ENCODE data around the gene ANKS1B.

The ANKS1B gene

DNA sequence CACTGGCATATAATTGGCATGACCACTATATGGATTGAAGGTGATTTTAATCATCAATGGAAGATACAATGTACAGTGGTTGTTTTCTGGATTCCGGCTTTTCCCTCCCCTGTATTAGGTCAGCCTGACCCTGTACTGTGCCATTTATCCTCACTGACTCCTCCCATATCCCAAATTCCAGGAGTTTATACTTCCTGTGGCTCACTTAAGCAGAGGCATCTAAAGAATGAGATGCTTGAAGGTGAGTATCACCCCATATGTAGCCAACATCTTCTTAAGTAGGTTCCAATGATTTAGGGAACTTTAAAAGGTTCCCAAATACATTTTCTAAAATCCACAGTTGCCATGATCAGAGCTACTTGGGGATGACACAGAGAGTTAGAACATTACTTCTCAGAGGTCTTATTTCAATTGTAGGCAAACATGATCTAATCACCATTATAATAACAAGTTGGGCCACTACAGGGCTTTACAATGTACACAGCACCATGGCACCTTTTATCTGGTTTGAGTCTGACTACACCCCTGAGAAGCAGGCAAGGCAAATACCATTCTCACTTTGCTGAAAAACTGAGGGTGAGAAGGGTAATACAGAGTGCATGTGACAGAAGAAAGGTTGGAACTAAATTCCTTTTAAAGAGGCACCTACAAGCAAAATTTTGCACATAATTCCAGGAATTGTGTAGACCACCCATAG lies 549.5 kb downstream of the ANKS1B start:
- no peak for DNase-seq

DNA sequence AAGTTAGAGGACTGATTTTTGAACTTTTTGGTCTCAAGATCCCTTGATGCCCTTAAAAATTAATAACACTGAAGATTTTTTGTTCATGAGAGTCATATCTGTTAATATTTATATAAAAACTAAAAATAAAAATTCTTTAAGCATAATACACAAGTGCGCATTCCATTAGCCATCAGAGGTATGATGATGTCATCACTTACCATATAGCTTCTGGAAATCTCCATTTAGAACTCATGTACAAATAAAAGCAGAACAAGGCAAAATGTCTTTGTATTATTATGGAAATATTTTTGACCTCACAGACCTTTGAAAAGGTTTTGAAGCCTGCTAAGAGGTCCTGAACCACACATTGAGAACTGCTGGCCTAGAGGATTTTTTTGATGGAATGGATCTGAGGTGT lies 551.6 kb downstream of the ANKS1B start:
- no peak for DNase-seq

DNA sequence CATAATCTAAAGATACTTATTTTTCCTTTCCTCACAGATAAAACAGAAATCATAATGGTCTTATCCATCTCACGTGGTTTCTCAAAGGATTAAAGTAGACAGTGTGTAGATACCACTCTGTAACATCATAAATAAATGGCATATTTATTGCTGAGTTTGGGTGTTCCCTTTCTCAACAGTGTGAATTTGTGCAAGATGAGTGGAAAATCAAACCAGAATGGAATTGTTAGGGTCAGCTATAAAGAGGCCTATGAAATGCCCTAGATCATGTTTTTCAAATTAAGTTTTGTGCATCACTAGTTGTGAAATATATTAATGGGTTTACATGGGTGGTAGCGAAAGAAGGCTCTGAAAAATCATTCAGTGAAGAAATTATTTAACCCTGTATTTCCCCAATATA lies 553.5 kb downstream of the ANKS1B start:
- no peak for DNase-seq

DNA sequence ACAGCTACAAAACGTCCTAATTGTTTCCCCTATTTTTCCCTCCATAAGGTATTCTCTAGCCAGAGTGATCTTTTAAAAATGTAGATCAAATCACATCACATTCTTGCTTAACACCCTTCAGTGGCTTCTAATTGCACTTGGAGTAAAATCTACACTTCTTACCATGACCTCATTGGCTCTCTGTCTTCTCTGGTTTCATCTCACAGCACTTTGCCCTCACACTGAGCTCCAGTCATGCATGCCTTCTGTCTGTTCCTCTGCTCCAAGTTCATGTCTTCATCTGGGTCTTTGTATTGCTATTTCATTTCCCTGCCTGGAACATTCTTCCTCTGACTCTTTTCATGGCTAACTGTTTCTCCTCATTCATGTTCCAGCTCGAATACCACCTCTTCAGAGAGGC lies 557.6 kb downstream of the ANKS1B start:
- no peak for DNase-seq

DNA sequence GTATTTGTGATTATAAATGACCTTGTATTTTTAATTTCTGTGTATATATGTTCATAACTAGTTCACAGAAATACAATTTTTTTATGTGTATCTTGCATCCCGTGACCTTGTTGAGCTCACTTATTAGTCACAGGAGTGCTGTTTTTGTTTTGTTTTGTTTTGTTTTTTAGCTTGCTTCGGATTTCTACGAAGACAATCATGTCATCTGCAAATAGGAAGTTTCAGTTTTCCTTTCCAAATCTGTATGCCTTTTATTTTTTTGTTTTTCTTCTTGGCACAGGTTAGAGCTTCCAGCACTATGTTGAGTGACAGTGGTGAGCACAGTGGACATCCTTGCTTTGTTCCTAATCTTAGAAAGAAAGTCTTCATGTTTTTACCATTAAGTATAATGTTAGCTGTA lies 566.4 kb downstream of the ANKS1B start:
- no peak for DNase-seq

GRCh38 chr12:99413751-99414150 lies 571.0 kb downstream of the ANKS1B start:
- no peak for DNase-seq

DNA sequence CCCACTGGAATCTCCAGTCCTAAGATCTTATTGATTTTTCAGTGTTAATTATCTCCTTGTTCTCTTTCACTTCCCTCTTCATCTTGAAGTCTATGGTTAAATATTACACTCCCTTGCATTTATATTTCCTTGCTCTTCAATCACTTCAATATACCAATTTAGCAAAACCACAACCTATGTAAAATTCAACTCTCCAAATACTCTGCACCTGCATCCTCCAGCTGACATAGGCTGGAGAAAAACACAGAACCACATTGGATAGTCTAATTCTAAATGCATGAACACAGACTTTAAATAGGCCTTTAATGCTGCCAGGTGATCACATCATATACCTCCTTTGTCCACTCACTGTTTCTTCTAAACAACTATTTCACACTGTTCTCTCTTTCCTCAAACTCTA lies 591.0 kb downstream of the ANKS1B start:
- no peak for DNase-seq

DNA sequence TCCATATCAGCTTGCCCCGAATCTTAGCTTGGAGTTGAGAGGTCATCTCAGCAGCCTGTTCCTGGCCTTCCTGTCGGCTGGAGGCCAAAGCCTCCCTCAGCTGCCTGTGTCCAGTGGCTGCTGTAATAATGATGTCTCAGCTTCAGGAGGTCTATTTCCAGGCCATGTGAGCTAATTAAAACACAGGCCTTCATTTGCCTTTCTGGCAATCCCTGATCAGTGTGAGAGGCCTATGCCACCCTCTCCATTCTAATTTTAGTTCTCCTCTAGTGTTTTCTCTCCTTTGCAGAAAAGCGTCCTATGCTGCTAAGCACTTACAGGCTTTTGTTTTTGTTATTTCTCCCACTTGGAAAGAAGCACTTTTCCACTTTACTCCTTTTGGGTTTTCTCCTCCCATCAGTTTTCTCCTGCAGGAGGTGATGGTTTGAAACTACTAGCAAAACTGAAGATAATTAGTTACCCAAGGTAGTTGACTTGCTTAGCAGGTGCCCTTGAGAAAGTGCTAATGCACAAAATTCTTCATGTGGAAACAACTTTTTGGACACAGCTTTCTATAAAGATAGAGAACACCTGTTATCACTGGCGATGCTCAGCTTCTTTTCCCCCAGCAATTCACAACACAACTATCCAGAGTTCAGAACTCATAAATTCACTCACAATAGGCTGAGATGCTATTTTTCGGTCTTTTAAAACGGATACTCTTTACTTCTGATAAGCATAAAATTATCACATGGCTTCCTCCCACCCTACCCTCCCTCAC lies 592.5 kb downstream of the ANKS1B start:
- no peak for DNase-seq

DNA sequence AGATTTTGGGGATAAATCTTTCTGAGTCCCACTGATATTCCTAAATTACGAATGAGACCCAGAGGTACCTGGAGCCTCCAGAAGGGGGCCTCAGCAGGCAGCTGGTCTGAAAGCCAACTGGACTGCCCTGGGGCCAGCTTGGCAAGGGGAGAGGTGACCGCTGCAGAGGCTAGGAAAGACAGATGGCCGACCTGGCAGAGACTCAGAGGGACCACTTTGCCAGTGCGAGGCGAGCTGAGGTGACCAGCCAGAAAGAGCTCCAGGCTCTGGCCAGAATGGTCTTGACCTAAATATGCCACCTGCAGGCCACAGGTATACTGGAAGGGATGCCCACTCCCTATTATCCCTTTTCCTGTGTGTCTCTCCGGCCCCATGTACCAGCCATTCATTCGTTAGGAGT lies 594.0 kb downstream of the ANKS1B start:
- DNase-seq: no peak

GRCh38 chr12:99389751-99390150 lies 595.0 kb downstream of the ANKS1B start:
- no peak for DNase-seq

DNA sequence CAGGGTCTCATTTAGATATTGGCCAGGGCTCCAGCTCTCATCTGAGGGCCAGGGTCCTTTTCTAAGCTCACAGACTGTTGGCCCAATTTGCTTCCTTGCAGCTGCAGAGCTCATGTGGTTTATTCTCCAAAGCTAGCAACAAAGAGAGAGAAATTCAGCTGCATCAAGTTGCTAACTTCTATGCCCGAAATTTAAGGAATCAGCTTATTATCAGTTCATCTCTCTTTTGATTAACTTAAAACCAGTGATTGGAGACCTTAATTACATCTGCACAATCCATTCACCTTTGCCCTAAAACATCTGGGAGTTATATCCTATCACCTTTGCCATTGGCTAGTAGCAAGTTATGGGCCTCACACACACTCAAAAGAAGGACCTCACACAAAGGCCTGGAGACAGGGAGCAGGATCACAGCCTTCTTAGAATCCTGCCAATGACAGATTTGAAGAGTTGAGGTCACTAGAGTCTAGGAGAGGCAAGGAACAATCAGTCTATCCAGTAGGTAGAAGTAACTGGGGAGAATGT lies 596.0 kb downstream of the ANKS1B start:
- no peak for DNase-seq

GRCh38 chr12:99387661-99388060 lies 597.1 kb downstream of the ANKS1B start:
- no peak for DNase-seq

GRCh38 chr12:99386907-99387306 lies 597.8 kb downstream of the ANKS1B start:
- no peak for DNase-seq

DNA sequence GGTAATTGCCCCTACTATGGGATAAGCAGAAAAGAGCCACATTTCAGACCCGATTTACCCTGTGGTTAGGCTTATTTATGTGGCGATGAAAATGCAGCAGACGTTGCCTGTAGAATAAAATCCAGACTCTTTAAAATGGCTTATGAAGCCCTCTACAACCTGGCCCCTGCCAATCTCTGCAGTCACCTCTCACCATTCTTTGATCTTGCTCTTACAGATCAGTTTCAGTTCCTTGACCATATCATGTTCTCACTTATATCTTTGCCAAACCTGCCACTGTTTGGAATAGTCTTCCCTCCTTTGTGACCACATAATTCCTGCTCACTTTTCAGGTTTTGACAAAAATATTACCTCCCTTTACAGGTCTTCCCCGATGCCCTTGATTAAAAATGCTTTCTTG lies 601.5 kb downstream of the ANKS1B start:
- DNase-seq: no peak

DNA sequence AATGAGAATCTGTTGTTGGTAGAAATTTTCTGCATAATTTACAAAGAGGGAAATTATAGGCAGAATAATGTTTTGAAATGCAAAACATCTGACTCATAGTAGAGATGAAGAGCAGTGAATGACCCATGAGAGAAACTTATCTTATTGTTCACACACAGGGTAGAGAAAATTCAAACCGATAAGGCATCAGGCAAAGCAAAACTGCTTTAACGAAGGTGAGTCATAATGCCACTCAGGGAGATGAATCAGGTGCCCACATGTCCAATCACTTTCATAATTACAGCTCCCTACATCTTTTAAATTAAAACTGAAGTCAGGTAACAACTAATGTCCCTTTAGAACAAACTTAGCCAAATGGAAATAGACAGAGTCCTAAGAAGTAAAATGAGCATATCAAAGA lies 602.7 kb downstream of the ANKS1B start:
- DNase-seq: no peak

GRCh38 chr12:99380701-99381100 lies 604.0 kb downstream of the ANKS1B start:
- DNase-seq: no peak

DNA sequence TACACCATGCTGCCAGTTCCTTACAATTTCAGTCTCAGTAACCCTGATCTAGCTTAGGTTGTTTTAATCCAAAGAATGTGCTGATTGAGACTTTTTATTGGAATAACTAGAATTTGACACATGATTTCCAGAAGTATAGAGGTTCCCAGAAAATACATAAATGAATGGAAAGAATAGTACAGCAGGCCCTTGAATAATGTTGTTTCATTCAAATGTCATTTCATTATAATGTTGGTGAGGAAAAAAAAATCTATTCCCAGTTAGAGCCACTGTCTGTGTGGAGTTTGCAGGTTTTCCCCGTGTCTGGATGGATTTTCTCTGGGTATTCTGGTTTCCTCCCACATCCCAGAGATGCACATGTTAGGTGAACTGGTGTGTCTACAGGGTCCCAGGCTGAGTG lies 610.7 kb downstream of the ANKS1B start:
- no peak for DNase-seq

GRCh38 chr12:99372257-99372920 lies 612.3 kb downstream of the ANKS1B start:
- DNase-seq: no peak

GRCh38 chr12:99370421-99371138 lies 614.2 kb downstream of the ANKS1B start:
- no peak for DNase-seq

- no peak for DNase-seq
These were observed 617.6 kb downstream of the ANKS1B start for GRCh38 chr12:99367181-99367580.

- DNase-seq: no peak
These were observed 632.5 kb downstream of the ANKS1B start for GRCh38 chr12:99352269-99352668.

- no peak for DNase-seq
These were observed 640.8 kb downstream of the ANKS1B start for GRCh38 chr12:99343960-99344359.

- DNase-seq: no peak
These were observed 645.1 kb downstream of the ANKS1B start for GRCh38 chr12:99339663-99340062.
